ENCODE measurements around the gene CTDSPL.

The CTDSPL gene

DNA sequence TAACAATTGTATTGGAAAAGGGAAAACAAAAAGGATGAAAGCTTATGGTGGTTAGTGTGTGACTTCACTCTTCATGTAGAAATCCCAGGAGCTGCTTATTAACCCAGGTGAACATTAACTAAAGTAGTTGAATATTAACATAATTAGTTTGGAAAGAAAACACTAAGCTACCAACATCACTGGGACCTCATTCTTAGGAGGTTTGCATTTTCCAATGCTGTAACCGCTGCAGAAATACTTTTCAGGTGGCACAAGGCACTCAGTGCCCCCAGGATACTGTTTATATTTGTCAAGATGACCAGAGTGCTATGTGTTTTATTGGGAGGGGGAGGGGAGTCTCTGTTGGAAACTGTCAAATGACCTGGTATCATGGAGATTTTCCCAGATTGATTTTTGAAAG, 103.0 kb downstream of the CTDSPL start:
- Histone ChIP-seq H3K27me3 (replicated peaks in 2 of 5; ENCODE audit: control insufficient read depth in 4 of 5, insufficient read depth in 5 of 5, low read length in 4 of 5) (no peaks in the 10 kb centered on the region), H3K27ac (ENCODE audit: insufficient read depth in 1 of 2, low read depth in 1 of 2, low read length in 2 of 2, poor library complexity in 1 of 2, severe bottlenecking in 2 of 2) (no peak overlapping the region), H3K36me3 (ENCODE audit: control insufficient read depth in 4 of 4, insufficient read depth in 4 of 4, low read length in 3 of 4) (peaks cover 4 to 20% (median 5%) of the 10 kb centered on the region in 4 experiments), H3K4me1 (ENCODE audit: control extremely low read depth in 1 of 4, control insufficient read depth in 4 of 4, insufficient read depth in 4 of 4, low read length in 3 of 4) (peaks cover 0 to 29% (median 10%) of the 10 kb centered on the region in 4 experiments), H3K4me3 (ENCODE audit: control insufficient read depth in 1 of 7, extremely low read depth in 1 of 7, insufficient read depth in 4 of 7, low read depth in 2 of 7, low read length in 6 of 7) (no peak overlapping the region), H3K9me3 (ENCODE audit: control extremely low read depth in 1 of 5, control insufficient read depth in 4 of 5, insufficient read depth in 2 of 5, low read depth in 1 of 5, low read length in 4 of 5) (no peaks in the 10 kb centered on the region)
- DNase-seq: no peak
- CTCF ChIA-PET: interaction anchor here (0.6 to 9.2 kb wide), 9 partner anchors 9 to 100 kb away, joined by 3 to 102 read pairs (median 5); no protein-coding TSS in a partner anchor
- POLR2A ChIA-PET: interaction anchor here (0.6 to 0.7 kb wide), 2 partner anchors 15 to 17 kb away, joined by 4 read pairs; no protein-coding TSS in a partner anchor
- WGBS (ENCODE audit: insufficient coverage): 86% methylated on average over 1 of the region's 1 CpG

DNA sequence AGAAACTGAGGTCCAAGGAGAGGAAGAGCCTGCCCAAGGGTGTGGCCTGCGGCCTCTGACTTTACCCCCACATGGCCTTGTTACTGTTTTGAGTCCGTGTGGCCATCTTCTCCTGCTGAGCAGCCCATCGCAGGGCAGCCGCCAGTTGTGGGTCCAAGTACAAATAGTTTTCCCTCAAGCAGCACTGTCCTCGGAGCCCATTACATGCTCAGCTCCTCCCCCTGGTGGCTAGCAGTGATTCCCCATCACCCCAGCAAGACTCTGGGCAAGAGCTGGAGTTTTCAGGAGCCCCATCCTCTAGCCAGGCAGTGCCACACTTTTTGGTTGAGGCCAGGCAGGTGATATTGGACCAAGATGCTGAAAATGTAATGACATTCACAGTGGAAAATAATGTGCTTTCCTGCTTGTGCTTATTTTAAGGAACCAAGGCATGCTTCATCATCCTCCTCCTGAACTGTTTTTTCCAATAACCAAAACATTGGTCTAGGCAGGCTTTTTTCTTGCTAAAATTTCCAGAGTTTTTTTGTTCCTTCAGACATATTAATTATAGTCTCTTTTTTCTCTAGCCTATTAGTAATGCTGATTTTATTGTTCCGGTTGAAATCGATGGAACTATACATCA, 105.7 kb downstream of the CTDSPL start:
- DNase-seq: peak; percentile 65 to 82 (median 76)
- Histone ChIP-seq H3K27ac (ENCODE audit: insufficient read depth in 1 of 2, low read depth in 1 of 2, low read length in 2 of 2, poor library complexity in 1 of 2, severe bottlenecking in 2 of 2) (no peak overlapping the region), H3K27me3 (replicated peaks in 2 of 5; ENCODE audit: control insufficient read depth in 4 of 5, insufficient read depth in 5 of 5, low read length in 4 of 5) (no peaks in the 10 kb centered on the region), H3K4me1 (ENCODE audit: control extremely low read depth in 1 of 4, control insufficient read depth in 4 of 4, insufficient read depth in 4 of 4, low read length in 3 of 4) (peaks cover 0 to 15% (median 4%) of the 10 kb centered on the region in 4 experiments), H3K36me3 (ENCODE audit: control insufficient read depth in 4 of 4, insufficient read depth in 4 of 4, low read length in 3 of 4) (peaks cover 4 to 35% (median 7%) of the 10 kb centered on the region in 4 experiments), H3K4me3 (ENCODE audit: control insufficient read depth in 1 of 7, extremely low read depth in 1 of 7, insufficient read depth in 4 of 7, low read depth in 2 of 7, low read length in 6 of 7) (no peak overlapping the region), H3K9me3 (ENCODE audit: control extremely low read depth in 1 of 5, control insufficient read depth in 4 of 5, insufficient read depth in 2 of 5, low read depth in 1 of 5, low read length in 4 of 5) (no peaks in the 10 kb centered on the region)
- WGBS (ENCODE audit: insufficient coverage): 60% methylated on average over 5 of the region's 7 CpGs
- ChIA-PET CTCF (interaction anchor here (0.8 to 9.2 kb wide), 21 partner anchors 9 to 164 kb away, joined by 3 to 102 read pairs (median 6); no protein-coding TSS in a partner anchor), POLR2A (interaction anchor here (0.7 to 0.9 kb wide), 3 partner anchors 106 to 112 kb away, joined by 3 to 4 read pairs (median 3); partner anchors contain the start of gene CTDSPL)

DNA sequence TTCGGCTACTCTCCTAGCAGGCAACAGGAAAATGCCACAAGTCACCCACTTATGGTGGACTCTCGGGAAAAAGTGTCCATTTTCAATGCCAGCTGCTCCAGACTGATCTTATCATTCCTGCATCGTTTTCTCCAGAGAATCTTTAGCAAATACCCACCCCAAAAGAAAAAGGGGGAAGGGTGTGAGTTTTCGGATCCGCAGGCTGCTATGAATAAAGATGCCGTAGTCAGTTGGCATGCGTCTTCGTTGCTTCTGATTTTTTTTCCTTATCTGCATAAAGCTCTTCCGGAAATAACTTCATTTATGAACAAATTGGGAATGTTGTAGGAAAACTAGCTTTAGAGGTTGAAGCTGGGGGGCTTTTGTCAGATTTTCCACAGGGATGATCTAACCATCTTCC, 106.5 kb downstream of the CTDSPL start:
- WGBS (ENCODE audit: insufficient coverage): 96% methylated on average over 5 of the region's 9 CpGs
- ChIA-PET CTCF (interaction anchor here (0.7 to 9.2 kb wide), 20 partner anchors 8 to 165 kb away, joined by 3 to 102 read pairs (median 6); no protein-coding TSS in a partner anchor), POLR2A (interaction anchor here (0.7 kb wide), 1 partner anchor 109 kb away, joined by 3 read pairs; no protein-coding TSS in a partner anchor)
- H3K27ac ChIP-seq (ENCODE audit: insufficient read depth in 1 of 2, low read depth in 1 of 2, low read length in 2 of 2, poor library complexity in 1 of 2, severe bottlenecking in 2 of 2): no peak overlapping the region
- H3K4me1 ChIP-seq (ENCODE audit: control extremely low read depth in 1 of 4, control insufficient read depth in 4 of 4, insufficient read depth in 4 of 4, low read length in 3 of 4): peaks cover 0 to 11% (median 3%) of the 10 kb centered on the region in 4 experiments
- H3K9me3 ChIP-seq (ENCODE audit: control extremely low read depth in 1 of 5, control insufficient read depth in 4 of 5, insufficient read depth in 2 of 5, low read depth in 1 of 5, low read length in 4 of 5): no peaks in the 10 kb centered on the region
- no peaks in the 10 kb centered on the region for H3K27me3 ChIP-seq (replicated peaks in 2 of 5; ENCODE audit: control insufficient read depth in 4 of 5, insufficient read depth in 5 of 5, low read length in 4 of 5)
- H3K4me3 ChIP-seq (ENCODE audit: control insufficient read depth in 1 of 7, extremely low read depth in 1 of 7, insufficient read depth in 4 of 7, low read depth in 2 of 7, low read length in 6 of 7): no peak overlapping the region
- H3K36me3 ChIP-seq (ENCODE audit: control insufficient read depth in 4 of 4, insufficient read depth in 4 of 4, low read length in 3 of 4): peaks cover 4 to 43% (median 8%) of the 10 kb centered on the region in 4 experiments
- DNase-seq: no peak

DNA sequence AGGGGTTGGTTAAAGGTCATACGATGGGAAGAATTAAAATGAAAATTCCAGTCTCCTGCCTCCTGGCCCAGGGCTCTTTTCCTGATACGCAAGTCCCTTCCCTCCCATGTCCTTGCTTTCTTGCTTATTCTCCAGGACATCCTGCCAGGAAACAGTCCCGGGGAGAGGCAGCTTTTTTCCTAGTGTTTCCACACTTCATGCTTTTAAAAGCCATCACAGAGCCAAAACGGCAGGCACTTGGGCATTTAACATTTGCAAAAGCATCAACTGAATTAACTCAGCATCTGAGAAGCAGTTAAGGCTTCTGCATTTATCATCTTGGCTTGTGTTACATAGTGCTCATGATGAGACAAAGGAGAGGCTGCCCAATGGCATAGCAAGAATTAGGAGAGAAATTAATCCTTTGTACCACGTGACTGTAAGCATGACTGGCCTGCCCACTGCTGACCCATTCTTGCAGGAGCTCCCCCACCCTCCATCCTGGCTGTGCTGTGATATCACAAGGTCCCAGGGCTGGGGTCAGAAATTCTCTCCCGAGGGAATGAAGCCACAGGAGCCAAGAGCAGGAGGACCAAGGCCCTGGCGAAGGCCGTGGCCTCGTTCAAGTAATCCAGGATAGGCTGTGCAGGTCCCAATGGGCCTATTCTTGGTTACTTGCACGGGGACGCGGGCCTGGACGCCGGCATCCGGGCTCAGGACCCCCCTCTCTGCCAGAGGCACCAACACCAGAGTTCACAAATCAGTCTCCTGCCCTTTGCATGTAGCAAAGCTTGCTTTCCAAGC, 107.3 kb downstream of the CTDSPL start:
- CTCF ChIA-PET: interaction anchor here (0.6 to 9.2 kb wide), 18 partner anchors 11 to 104 kb away, joined by 3 to 102 read pairs (median 6); no protein-coding TSS in a partner anchor

DNA sequence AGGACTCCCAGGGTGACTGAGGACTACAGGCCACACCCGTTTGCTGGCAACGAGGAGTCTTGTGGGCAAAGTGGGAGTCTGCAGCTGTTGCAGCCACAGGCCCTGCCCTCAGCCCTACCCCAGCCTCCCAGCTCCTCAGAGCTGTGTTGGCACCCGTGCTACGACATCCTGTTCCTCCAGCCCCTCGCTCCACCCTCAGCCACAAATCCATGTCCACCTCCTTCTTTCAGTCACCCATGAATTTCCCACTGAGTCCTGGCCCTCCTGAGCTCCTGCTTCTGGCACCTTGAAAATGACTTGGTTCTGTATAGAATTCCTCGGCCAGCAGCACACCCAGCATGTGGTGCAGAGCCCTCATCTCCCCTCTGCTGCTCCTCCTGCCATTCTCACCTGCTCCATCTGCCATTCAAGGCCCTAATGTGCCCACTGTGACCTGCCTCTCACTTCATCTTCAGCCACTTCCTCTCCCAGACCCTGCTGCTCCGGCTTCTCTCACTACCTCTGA, 108.0 kb downstream of the CTDSPL start:
- no peaks in the 10 kb centered on the region for H3K9me3 ChIP-seq (ENCODE audit: control extremely low read depth in 1 of 5, control insufficient read depth in 4 of 5, insufficient read depth in 2 of 5, low read depth in 1 of 5, low read length in 4 of 5)
- H3K4me1 ChIP-seq (ENCODE audit: control extremely low read depth in 1 of 4, control insufficient read depth in 4 of 4, insufficient read depth in 4 of 4, low read length in 3 of 4): peaks cover 0 to 6% (median 3%) of the 10 kb centered on the region in 4 experiments
- no peaks in the 10 kb centered on the region for H3K27me3 ChIP-seq (replicated peaks in 2 of 5; ENCODE audit: control insufficient read depth in 4 of 5, insufficient read depth in 5 of 5, low read length in 4 of 5)
- POLR2A ChIA-PET: interaction anchor here (1.5 kb wide), 1 partner anchor 118 kb away, joined by 3 read pairs; no protein-coding TSS in a partner anchor
- CTCF ChIA-PET: interaction anchor here (1.4 to 9.2 kb wide), 11 partner anchors 10 to 105 kb away, joined by 3 to 102 read pairs (median 8); no protein-coding TSS in a partner anchor
- WGBS (ENCODE audit: insufficient coverage): 56% methylated on average over 7 of the region's 7 CpGs
- no peak for DNase-seq
- H3K36me3 ChIP-seq (ENCODE audit: control insufficient read depth in 4 of 4, insufficient read depth in 4 of 4, low read length in 3 of 4): peaks cover 4 to 50% (median 11%) of the 10 kb centered on the region in 4 experiments
- no peak overlapping the region for H3K4me3 ChIP-seq (ENCODE audit: control insufficient read depth in 1 of 7, extremely low read depth in 1 of 7, insufficient read depth in 4 of 7, low read depth in 2 of 7, low read length in 6 of 7)
- no peak overlapping the region for H3K27ac ChIP-seq (ENCODE audit: insufficient read depth in 1 of 2, low read depth in 1 of 2, low read length in 2 of 2, poor library complexity in 1 of 2, severe bottlenecking in 2 of 2)

More for the DNA sequence above, 107.3 kb downstream of the CTDSPL start:
- Histone ChIP-seq H3K27me3 (replicated peaks in 2 of 5; ENCODE audit: control insufficient read depth in 4 of 5, insufficient read depth in 5 of 5, low read length in 4 of 5) (no peaks in the 10 kb centered on the region), H3K4me1 (ENCODE audit: control extremely low read depth in 1 of 4, control insufficient read depth in 4 of 4, insufficient read depth in 4 of 4, low read length in 3 of 4) (peaks cover 0 to 6% (median 3%) of the 10 kb centered on the region in 4 experiments), H3K27ac (ENCODE audit: insufficient read depth in 1 of 2, low read depth in 1 of 2, low read length in 2 of 2, poor library complexity in 1 of 2, severe bottlenecking in 2 of 2) (no peak overlapping the region), H3K9me3 (ENCODE audit: control extremely low read depth in 1 of 5, control insufficient read depth in 4 of 5, insufficient read depth in 2 of 5, low read depth in 1 of 5, low read length in 4 of 5) (no peaks in the 10 kb centered on the region), H3K4me3 (ENCODE audit: control insufficient read depth in 1 of 7, extremely low read depth in 1 of 7, insufficient read depth in 4 of 7, low read depth in 2 of 7, low read length in 6 of 7) (no peak overlapping the region), H3K36me3 (ENCODE audit: control insufficient read depth in 4 of 4, insufficient read depth in 4 of 4, low read length in 3 of 4) (peaks cover 4 to 49% (median 10%) of the 10 kb centered on the region in 4 experiments)
- WGBS (ENCODE audit: insufficient coverage): 98% methylated on average over 14 of the region's 15 CpGs
- POLR2A ChIA-PET: interaction anchor here (1.5 kb wide), 1 partner anchor 117 kb away, joined by 3 read pairs; no protein-coding TSS in a partner anchor
- DNase-seq: no peak

DNA sequence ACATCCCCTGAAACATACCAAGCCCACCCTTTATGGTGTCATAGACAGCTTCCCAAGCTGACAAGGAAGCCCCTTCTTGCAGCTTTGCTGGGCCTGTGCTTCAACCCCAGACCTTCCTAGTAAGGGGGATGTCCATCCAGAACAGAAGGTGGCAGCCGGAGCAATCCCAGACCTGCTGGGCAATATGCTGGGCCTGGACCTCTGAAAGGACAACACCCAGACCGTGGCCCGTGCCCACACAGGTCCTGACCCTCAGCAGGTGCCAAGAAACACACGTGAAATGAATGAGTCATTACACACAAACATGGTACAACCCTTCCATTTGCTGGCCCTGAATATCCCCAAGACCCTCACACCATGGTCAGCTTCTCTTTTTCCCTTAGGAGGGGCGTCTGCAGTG, 109.1 kb downstream of the CTDSPL start:
- POLR2A ChIA-PET: no interaction called here
- Histone ChIP-seq H3K4me1 (ENCODE audit: control extremely low read depth in 1 of 4, control insufficient read depth in 4 of 4, insufficient read depth in 4 of 4, low read length in 3 of 4) (peaks cover 0 to 8% (median 3%) of the 10 kb centered on the region in 4 experiments), H3K27ac (ENCODE audit: insufficient read depth in 1 of 2, low read depth in 1 of 2, low read length in 2 of 2, poor library complexity in 1 of 2, severe bottlenecking in 2 of 2) (no peak overlapping the region), H3K9me3 (ENCODE audit: control extremely low read depth in 1 of 5, control insufficient read depth in 4 of 5, insufficient read depth in 2 of 5, low read depth in 1 of 5, low read length in 4 of 5) (no peaks in the 10 kb centered on the region), H3K27me3 (replicated peaks in 2 of 5; ENCODE audit: control insufficient read depth in 4 of 5, insufficient read depth in 5 of 5, low read length in 4 of 5) (no peaks in the 10 kb centered on the region), H3K36me3 (ENCODE audit: control insufficient read depth in 4 of 4, insufficient read depth in 4 of 4, low read length in 3 of 4) (peaks cover 7 to 51% (median 17%) of the 10 kb centered on the region in 4 experiments), H3K4me3 (ENCODE audit: control insufficient read depth in 1 of 7, extremely low read depth in 1 of 7, insufficient read depth in 4 of 7, low read depth in 2 of 7, low read length in 6 of 7) (no peak overlapping the region)
- no peak for DNase-seq
- CTCF ChIA-PET: interaction anchor here (1.0 to 9.2 kb wide), 7 partner anchors 9 to 63 kb away, joined by 3 to 102 read pairs (median 6); no protein-coding TSS in a partner anchor
- 100% methylated on average over 3 of the region's 5 CpGs for WGBS (ENCODE audit: insufficient coverage)

Measured in common myeloid progenitor, CD34-positive (primary cell).